HG02610 (cell line): ENCODE measurements around the gene TRIM8.
A peak's percentile ranks its signal among the peaks of the same experiment; 100 is the strongest.
"Not testable (repeated sequence)": the region's sequence is repeated elsewhere in the genome, so short reads cannot be mapped to it uniquely, and the experiment has no call there.

Source experiments
- ATAC-seq: cut with Tn5 transposase; IDR thresholded peaks from one replicate; pipeline ENCODE4 v1.9.1; 2021; ENCODE audit warnings: mild to moderate bottlenecking, moderate library complexity; ENCODE audit not compliant: unreplicated experiment

TRIM8 gene

DNA sequence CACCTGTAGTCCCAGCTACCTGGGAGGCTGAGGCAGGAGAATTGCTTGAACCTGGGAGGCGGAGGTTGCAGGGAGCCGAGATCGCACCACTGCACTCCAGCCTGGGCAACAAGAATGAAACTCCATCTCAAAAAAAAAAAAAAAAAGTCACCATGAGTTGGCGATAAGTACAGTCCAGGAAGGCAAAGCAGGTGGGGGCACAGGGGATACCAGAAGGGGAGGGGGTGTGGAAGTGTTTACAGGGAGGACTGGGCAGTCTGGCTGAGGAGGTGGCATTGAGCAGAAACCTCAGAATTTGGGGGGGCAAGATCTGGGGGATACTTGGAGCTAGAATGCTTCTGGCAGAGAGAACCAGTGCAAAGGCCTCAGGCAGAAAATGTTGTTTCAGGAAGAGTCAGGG is 23.1 kb downstream of the TRIM8 start:
- ATAC-seq: not testable (repeated sequence)

DNA sequence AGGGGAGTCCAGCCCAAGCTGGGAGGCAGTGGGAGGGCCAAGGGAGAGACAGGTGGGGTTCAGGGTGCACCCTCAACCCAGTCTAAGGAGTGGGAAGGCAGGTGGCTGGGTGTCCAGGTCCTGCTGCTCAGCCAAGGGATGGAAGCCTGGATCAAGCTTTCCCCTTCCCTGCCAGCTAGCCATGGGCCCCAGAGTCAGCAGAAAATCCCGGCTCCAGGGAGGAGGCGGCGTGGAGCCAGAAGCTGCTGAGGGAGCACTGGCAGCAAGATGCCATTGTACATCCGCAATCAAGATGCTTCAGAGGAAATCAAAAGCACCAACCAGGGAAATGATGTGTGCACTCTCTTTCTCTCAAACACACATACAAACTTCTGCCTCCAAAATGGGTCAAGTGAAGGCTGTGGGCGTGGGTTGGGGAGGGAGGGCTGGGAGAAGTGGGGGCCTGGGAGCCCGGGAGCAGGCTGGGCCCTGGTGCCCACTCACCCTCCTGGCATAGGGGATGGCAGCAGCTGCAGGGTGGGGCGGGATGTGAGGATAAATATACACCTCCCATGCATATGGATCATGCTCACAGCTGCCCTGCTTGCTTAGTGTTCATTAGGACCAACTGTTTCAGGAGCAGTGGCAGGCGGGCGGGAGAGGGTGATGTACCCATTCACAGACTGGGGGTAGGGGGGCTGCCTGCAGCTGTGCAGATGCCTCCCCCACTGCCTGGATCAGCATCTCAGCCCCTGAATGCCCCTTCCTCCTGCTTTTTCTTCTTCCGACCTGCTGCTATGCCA is 24.2 kb downstream of the TRIM8 start:
- ATAC-seq: no peak

DNA sequence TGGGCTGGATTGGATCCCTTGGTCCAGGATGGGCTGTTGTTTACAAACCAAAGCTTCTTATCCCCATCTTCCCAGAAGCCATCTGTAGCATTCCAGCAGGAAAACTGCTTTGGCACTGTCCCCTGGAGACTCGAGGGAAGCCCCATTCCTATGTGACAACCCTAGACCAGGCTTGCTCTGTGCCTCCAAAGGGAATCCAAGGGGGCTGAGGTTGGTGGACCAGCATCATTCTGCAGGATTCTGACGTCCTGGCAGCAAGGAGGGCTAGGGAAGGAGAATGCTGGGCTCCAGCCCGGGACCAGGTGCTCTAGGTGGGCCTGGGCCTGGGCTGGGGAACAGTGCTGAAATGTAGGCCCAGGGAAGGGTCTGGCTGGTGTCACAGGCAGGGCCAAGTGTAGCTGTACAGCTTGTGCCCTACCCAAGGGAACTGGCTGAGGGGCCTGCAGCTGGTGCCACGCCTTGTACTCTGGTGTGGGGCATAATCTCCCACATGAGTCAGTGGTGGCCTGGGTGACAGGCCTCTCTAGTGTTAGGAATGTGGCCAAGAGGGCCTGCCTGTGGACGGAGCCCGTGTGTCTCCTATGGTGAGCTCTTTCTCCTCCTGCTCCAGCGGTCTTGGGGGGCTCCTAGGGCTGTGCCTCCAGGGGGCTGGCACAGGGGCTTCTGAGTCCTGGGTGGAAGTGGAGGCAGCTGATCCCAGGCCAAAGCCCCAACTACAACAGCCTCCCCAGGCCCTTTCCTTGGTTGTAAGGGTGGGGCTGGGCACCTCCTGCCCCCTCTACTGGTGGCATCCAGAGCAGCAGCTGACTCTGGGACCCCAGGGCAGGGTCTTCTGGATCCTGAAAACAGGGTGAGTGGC is 25.2 kb downstream of the TRIM8 start:
- ATAC-seq: no peak

DNA sequence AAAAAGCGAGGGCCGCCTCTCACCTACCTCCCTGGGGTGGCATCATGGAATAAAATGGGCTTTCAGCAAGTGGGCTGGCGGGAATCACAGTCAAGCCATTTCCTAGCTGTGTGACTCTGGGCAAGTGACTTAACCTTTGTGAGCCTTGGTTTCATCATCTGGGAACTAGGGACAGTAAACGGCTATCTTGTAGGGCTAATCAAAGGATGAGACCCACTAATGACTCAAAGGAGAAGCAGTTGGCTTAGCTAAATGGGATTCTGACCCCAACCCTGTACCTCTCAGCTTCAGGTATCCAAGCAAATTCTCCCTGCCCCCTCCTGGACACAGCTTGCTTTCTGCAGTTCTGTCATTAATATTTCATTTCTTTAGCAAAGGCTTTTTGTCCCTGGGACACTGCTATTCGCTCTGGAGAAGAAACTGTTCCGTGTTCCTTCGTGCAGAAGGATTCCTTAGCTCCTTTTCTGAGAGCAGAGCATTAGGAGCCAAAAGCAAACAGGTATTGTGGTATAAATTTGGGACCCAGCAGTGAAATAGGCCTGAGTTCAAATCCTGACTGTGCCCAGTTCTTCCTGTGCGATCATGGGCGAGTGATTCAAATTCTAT is 25.9 kb downstream of the TRIM8 start:
- ATAC-seq: no peak

DNA sequence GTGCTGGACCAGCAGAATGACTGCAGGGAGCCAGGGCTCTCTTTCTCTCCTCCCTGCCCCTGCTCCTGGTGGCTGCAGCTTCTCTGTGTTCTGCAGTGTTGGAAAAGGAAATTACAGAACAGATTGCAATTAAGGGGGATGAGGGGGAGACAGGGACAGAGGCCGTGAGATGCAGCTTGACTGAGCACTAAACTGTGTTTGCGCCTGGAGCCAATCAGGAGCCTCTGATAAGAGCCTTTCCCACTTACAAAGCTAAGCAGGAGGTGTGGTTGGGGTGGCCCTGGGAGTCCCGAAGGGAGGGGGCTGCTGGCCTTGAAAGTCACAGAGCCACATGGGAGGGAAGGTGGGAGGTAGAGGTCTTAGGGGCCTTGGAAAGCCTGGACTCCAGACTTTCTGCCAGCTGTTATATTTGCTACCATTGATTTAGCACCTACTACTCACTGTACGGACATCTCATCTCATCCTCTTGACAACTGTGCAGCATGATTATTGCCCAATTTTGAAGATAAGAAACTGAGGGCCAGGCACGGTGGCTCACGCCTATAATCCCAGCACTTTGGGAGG is 26.7 kb downstream of the TRIM8 start:
- no peak for ATAC-seq

DNA sequence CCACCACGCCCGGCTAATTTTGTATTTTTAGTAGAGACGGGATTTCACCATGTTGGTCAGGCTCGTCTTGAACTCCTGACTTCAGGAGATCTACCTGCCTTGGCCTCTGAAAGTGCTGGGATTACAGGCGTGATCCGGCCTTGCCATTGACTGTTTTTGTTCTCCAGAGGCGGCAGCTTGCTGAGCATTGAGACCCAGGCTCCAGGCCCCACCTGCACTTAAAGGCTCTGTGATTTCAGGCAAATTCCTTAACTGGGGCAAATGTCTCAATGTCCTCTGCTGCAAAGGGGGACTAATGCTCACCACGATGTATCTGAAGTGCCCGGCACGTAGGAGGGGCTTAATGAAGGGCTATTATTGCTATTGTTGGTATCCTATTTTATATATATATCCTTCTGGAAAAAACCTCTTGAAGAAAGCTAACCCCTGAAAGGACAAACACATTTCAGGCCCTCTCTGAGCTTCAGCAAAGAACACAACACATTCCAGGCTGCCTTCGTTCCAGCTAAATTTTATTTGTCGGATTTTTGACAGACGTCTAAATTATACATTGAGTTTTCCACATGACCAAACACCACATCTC is 29.0 kb downstream of the TRIM8 start:
- no peak for ATAC-seq

DNA sequence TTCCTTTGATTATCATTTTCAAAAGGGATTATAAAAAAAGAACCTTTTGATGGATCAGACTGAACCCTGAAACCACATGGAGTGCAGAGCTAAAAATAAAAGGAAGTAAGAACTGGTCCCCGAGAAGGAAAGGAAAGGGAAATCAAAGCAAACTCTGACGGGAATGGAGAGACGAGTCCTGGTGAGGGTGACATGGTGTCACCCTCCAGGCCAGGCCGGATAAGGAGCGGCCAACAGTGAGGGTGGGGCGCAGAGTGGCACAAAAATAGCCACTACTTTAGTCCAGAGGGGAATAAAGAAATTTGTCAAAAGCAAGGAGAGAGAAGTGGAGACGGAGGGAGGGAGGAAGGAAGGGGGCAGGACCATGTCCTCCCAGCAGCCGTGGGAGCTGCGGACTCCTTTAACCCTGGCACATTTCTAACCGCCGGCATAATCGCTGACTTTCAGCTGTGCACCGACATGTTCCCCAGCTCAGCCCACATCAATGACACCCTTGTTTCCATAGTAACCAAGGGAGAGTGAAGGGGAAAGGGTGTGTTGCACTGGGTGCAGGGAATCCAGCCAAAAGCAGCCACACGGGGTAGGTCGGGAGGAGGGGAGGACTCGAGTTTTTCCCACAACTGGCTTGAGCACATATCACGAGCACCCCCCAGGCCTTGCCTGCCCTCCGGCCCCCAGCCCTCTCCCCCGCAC is 29.7 kb downstream of the TRIM8 start:
- peak; percentile 62 for ATAC-seq

DNA sequence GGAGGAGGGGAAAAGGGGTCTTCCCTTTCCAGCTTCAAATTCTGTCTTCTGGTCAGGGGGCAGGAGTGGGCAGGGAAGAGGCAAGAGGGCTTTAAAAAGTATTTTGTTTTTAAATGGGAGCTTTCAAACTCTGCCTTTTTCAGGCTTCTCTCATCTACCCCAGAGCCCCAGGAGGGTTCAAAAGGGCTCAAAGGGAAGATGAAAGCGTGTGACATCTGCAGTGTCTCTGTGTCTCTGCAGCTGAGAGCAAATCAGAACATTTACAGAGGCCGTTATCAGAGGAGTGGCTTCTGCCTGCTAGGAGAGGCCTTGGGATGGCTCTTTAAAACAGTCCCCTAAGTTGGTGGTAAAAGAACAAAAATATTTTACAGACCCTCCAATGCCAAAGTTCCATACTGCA is 30.3 kb downstream of the TRIM8 start:
- no peak for ATAC-seq

DNA sequence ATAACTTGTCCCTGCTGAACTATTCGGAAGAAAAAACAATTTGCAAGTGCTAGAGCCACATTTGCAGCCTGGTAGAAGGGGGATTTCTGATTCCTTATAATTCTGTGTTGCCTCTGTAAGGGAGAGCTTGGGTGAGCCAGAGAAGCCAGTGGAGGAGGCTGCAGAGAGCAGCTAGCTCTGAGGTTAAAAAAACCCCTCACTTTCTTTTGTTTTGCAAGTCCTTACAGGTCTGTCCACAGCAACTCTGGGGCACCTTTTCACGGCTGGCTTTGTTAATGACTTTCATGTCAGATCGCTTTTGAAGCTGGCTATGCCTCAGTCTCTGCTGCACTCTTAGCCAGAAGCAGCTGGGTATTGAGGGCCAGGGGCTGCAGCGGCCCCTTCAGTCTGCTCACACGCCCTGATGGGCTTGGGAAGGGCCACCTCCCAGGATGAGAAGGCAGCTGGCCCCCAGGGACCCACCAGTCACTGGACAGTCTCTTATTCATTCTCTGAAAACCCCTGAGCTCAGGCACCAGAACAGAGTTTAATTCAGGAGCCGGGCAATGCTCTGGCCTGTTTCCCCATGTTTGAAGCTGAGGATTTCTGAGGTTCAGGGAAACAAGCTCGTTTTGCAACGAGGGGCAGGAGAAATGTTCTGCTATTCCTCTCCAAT is 30.9 kb downstream of the TRIM8 start:
- no peak for ATAC-seq

DNA sequence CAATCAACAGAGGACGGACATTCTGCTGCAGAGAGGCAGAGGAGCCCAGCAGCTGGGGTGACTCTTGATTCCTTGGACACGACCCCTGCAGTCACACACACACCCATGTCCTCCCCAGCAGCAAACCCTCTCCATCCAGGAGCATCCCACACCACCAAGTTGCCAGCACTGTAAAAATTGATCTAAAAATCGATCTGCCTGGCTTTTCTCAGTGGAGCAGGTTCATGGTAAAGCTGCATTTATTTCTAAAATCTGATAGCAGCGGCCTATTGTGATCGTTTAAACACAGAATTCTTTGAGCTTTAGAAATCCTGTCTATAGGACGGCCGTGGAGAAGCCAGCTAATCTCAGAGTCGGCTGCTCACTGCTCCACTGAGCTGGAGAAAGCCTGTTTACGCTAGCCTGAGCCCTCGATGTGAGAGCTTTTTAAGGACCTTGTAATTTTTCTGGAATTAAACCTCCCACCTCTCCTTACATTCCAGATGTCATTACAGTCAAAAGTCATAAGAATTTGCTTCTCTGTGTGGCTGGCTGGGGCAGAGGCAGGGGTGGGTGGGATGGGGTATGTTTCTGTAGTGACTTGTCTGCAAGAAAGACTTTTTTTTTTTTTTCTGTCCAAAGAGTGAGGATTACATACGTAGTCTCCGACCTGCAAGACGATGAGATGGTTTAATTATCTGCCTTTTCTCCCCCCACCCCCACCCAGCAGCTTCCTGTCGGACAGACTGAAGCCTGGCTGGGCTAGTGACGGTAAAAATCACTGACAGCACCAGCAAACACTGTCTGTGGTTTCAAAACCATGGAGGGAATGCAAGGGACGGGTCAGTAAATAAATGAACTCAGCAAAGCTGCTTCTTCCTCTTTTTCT is 31.6 kb downstream of the TRIM8 start:
- peak; percentile 42 for ATAC-seq

DNA sequence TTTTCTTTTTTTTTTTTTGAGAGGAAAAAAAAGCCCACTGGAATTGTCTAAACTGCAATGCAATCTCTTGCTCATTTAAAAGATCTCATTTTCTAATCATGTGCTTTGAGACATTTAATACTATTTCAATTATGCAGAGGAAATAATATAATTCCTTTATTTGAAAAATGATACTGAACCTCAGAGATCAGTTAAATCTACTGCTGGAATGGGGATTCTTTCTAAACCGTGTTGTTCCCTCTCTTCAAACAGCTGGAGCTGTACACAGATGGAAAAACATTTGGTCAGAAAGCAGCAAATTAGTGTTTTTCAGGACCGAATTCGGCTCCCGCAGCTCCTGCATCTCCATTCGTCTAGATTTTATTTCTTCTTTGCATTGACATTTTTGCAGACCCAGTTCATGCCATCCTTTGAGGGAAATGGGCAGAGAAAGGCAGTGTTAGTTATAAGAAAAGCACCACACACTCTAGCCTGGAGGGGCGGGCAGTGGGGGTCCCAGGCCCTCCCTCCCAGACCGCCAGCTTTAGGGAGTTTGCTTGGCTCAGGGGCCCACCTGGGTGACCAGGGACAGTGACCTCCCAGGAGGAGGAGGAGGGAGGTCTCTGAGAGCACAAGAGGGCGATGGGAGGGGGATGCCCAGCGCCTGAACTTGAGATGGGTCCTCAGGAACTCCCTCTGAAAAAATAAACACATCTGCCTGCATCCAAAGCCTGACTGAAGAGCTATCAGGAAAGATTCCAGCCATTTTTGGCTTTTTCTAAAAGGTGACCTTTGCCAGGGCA is 32.4 kb downstream of the TRIM8 start:
- ATAC-seq: no peak

DNA sequence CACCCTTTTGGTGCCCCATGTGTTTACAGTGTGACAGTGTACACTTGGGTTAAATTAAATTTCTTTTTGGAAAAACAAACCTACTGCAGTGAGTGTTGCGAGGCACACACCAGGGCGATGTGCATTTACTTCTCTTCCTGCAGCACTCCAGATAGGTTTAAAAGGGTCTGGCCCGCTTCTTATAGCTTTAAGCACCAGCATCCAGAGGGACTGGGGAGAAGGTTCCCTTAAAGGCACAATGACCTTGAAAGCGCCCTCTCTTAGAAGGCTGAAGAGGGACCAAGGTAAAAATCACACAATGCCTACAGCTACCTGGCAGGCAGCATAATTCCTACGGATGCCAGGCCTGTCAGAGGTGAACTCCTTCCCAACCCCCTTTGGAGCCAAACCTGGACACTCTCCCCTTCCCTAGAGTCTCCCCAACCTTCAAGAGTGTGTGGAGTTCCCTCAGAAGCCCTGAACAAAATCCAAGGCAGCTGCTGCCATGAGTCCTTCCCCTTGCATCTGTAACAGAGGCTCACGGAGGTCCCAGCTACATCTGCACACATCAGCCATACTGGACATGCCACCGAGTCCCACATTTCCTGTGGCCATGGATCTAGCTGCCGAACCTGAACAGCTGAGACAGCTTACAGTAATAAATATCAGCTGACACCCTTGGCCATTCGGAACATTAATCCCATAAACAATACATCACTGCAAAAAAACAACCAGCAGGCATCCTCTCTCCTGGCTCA is 33.2 kb downstream of the TRIM8 start:
- no peak for ATAC-seq

DNA sequence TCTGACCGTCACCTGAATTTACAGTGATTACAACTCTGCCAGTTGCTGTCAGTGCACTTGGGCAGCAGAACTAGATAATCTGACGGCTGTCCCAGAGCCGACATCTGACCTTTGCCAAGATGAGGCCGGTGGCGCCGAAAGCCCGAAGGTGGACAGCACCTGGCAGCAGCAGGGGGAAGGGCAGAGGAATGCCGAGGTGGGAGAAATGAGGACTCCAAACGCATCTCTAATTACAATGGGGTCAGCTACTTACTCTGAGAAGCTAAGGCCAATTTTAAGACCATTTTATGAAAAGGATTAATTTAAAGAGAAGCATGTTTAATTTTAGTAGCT is 33.8 kb downstream of the TRIM8 start:
- ATAC-seq: no peak

DNA sequence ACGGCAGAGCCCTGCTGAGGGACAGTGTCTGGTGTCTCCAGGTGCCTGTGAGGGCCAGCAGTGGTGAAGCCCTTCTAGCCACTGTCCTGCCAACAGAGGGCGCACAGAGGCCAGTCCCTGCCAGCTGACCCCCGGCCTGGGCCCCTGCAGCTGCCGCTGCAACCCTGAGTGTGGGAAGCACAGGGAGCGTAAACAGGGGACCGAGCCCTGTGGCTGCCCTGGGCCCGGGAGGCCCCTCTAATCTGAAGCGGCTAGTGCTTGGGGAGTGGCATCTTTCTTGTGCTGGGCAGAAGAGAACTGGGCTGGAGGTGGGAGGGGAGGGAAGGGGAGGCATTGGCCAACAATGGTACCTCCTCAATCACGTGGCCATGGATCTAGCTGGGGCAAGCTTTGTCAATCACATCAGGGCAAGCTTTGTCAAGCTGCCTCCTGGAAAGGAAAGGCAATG is 34.6 kb downstream of the TRIM8 start:
- ATAC-seq: no peak

DNA sequence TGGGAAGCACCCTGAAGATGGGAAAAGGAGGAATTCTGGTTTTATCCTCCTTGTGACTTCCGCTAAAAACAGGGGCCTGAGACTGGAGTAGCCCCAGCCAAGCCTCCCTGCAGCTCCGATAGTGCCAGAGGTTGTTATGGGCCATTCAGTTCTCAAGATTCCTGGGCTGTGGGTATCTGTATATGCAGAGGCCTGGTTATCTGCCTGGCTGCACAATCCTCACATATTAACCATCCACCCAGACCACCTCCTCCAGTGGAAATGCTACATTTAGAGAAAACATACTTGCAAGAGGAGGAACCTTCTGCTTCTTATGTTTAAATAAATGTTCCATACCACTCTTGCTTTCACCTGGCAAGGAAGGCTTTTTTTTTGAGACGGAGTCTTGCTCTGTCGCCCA is 35.3 kb downstream of the TRIM8 start:
- no peak for ATAC-seq

DNA sequence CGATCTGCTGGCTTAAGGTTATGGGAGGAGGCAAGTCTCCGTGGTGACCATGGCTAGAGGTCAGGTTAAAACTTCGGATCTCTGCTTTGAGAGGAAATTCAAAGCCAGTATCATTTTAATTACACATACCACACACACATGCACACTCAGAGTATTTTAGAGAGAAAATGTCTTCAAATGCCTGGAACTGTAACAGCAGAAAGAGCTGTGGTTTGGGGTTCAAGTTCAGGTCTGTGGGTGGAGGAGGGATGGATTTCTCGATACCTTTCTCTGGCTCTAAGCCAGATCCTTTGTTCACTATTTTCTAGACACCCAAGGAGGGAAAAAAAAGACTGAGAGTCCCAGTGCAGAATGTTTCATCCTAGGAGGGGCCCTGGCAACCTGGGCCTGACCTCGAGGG is 37.4 kb downstream of the TRIM8 start:
- ATAC-seq: no peak

DNA sequence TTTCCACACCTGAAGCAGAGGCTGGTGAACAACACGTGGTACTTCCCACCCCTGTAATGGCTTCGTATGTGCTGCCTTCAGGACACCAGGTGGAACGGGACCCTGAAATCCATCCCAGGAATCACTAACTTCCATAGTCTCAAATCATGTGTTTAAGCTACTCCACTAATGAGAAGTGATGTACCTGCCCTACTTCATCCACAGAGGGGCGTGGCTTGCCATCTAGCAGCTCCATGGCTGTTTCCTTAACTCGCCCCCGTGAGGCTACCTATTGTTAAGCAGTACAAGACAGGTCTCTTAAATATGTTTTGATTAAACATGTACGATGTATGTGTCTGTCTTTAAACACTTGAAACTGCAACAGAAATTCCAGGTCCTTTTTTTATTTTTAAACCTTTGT is 38.1 kb downstream of the TRIM8 start:
- no peak for ATAC-seq

DNA sequence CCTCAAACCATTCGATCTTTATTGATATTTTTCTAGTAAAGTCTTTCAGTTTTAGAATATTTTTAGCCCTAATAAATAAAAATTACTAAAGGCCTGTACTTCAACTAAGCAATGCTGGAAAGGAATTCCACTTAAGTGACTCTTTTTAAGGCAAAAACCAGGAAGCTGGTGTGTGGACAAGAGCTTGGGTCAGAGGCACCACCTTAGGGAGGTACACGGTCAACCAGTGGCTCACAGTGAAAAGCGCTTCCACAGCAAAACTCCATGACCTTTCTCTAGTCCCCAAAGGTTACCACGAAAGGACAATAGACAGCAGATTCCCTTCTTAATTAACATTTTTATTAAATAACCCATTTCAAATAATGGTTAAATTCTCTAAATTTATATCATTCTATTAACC is 38.7 kb downstream of the TRIM8 start:
- ATAC-seq: no peak
